ENCODE measurements around the gene SLC22A16. TPM values are rescaled to one million over a fixed set of nuclear protein-coding genes. Genes with fewer than 3 reads are reported as not detected.

The SLC22A16 gene
- total and polyA plus RNA-seq, 2 donors (not counting 1 experiment from before 2014, with no cell fraction given), result not detected

GRCh38 chr6:110467566-110468140, 8.8 kb downstream of the SLC22A16 start:
- Mint-ChIP-seq H3K4me1 (no peaks in the 10 kb centered on the region), H3K9me3 (ENCODE audit: insufficient read depth) (peaks cover 11% of the 10 kb centered on the region), H3K27ac (no peak overlapping the region), H3K4me3 (no peak overlapping the region), H3K27me3 (peaks cover 28% of the 10 kb centered on the region)
- ChIA-PET POLR2A (no interaction called here), CTCF (no interaction called here)
- Histone ChIP-seq H3K27ac (ENCODE audit: low read length in 2 of 2) (no peak overlapping the region), H4K20me1 (ENCODE audit: control insufficient read depth, insufficient read depth, low read length, poor library complexity, severe bottlenecking) (no peaks in the 10 kb centered on the region), H3K4me3 (ENCODE audit: control extremely low read depth in 1 of 5, extremely low read depth in 1 of 5, insufficient read depth in 1 of 5, low read depth in 2 of 5, low read length in 4 of 5) (no peak overlapping the region), H3K36me3 (replicated peaks in 1 of 2; ENCODE audit: control extremely low read depth in 1 of 2, control insufficient read depth in 1 of 2, extremely low read depth in 1 of 2, insufficient read depth in 2 of 2, low read length in 1 of 2) (no peaks in the 10 kb centered on the region), H2AFZ (ENCODE audit: insufficient read depth, low read depth, low read length, poor library complexity, severe bottlenecking) (no peak overlapping the region), H3K79me2 (ENCODE audit: control insufficient read depth, insufficient read depth, low read length) (no peaks in the 10 kb centered on the region), H3K9me3 (ENCODE audit: control extremely low read depth in 1 of 3, control insufficient read depth in 2 of 3, insufficient read depth in 1 of 3, low read length in 2 of 3) (peaks cover 0 to 10% (median 4%) of the 10 kb centered on the region in 3 donors), H3K27me3 (replicated peaks in 1 of 4; ENCODE audit: control extremely low read depth in 1 of 4, control insufficient read depth in 3 of 4, insufficient read depth in 4 of 4, low read length in 3 of 4) (no peaks in the 10 kb centered on the region), H3K4me2 (replicated peaks; ENCODE audit: low read depth, low read length, poor library complexity, severe bottlenecking) (no peak overlapping the region), H3K4me1 (ENCODE audit: control insufficient read depth in 2 of 2, insufficient read depth in 2 of 2, low read length in 2 of 2) (no peaks in the 10 kb centered on the region), H3K9ac (ENCODE audit: low read length) (no peak overlapping the region)
- WGBS (ENCODE audit: insufficient coverage), result no CpG with 5 or more reads among the region's 1 CpG
- TF ChIP-seq EZH2 (IDR thresholded peaks at IDR 0.05; ENCODE audit: borderline replicate concordance, insufficient read depth, low read depth, low read length, poor library complexity, severe bottlenecking), result no peak
- TF ChIP-seq, protein P1, sequence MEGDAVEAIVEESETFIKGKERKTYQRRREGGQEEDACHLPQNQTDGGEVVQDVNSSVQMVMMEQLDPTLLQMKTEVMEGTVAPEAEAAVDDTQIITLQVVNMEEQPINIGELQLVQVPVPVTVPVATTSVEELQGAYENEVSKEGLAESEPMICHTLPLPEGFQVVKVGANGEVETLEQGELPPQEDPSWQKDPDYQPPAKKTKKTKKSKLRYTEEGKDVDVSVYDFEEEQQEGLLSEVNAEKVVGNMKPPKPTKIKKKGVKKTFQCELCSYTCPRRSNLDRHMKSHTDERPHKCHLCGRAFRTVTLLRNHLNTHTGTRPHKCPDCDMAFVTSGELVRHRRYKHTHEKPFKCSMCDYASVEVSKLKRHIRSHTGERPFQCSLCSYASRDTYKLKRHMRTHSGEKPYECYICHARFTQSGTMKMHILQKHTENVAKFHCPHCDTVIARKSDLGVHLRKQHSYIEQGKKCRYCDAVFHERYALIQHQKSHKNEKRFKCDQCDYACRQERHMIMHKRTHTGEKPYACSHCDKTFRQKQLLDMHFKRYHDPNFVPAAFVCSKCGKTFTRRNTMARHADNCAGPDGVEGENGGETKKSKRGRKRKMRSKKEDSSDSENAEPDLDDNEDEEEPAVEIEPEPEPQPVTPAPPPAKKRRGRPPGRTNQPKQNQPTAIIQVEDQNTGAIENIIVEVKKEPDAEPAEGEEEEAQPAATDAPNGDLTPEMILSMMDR (IDR thresholded peaks at IDR 0.05), result no peak
- ATAC-seq (ENCODE audit: low read depth) (no peak), DNase-seq (no peak)
- intact Hi-C loops (cut with micrococcal nuclease), result no loop called here

GRCh38 chr6:110462884-110463481, 13.4 kb downstream of the SLC22A16 start:
- CTCF ChIA-PET, result no interaction called here
- WGBS (ENCODE audit: insufficient coverage), result 80% methylated on average over 1 of the region's 2 CpGs

More at GRCh38 chr6:110462884-110463481, 13.4 kb downstream of the SLC22A16 start:
- H3K9me3 ChIP-seq (ENCODE audit: control extremely low read depth in 1 of 3, control insufficient read depth in 2 of 3, insufficient read depth in 1 of 3, low read length in 2 of 3), result peaks cover 7 to 28% (median 12%) of the 10 kb centered on the region in 3 donors
- H3K9ac ChIP-seq (ENCODE audit: low read length), result no peak overlapping the region
- H4K20me1 ChIP-seq (ENCODE audit: control insufficient read depth, insufficient read depth, low read length, poor library complexity, severe bottlenecking), result no peaks in the 10 kb centered on the region
- no peaks in the 10 kb centered on the region for H3K4me1 ChIP-seq (ENCODE audit: control insufficient read depth in 2 of 2, insufficient read depth in 2 of 2, low read length in 2 of 2)
- H3K36me3 ChIP-seq (replicated peaks in 1 of 2; ENCODE audit: control extremely low read depth in 1 of 2, control insufficient read depth in 1 of 2, extremely low read depth in 1 of 2, insufficient read depth in 2 of 2, low read length in 1 of 2), result no peaks in the 10 kb centered on the region
- ATAC-seq (ENCODE audit: low read depth) (no peak), DNase-seq (no peak)
- no peaks in the 10 kb centered on the region for H3K79me2 ChIP-seq (ENCODE audit: control insufficient read depth, insufficient read depth, low read length)
- no peak overlapping the region for H2AFZ ChIP-seq (ENCODE audit: insufficient read depth, low read depth, low read length, poor library complexity, severe bottlenecking)
- no peaks in the 10 kb centered on the region for H3K4me1 Mint-ChIP-seq
- no peaks in the 10 kb centered on the region for H3K27me3 ChIP-seq (replicated peaks in 1 of 4; ENCODE audit: control extremely low read depth in 1 of 4, control insufficient read depth in 3 of 4, insufficient read depth in 4 of 4, low read length in 3 of 4)
- POLR2A ChIA-PET, result no interaction called here
- peaks cover 11% of the 10 kb centered on the region for H3K9me3 Mint-ChIP-seq (ENCODE audit: insufficient read depth)
- H3K27ac ChIP-seq (ENCODE audit: low read length in 2 of 2), result no peak overlapping the region
- H3K27me3 Mint-ChIP-seq, result peaks cover 20% of the 10 kb centered on the region
- intact Hi-C loops (cut with micrococcal nuclease), result no loop called here
- no peak overlapping the region for H3K4me3 Mint-ChIP-seq
- H3K27ac Mint-ChIP-seq, result no peak overlapping the region
- no peak for TF ChIP-seq EZH2 (IDR thresholded peaks at IDR 0.05; ENCODE audit: borderline replicate concordance, insufficient read depth, low read depth, low read length, poor library complexity, severe bottlenecking)
- TF ChIP-seq, protein P1 (IDR thresholded peaks at IDR 0.05), result no peak
- no peak overlapping the region for H3K4me2 ChIP-seq (replicated peaks; ENCODE audit: low read depth, low read length, poor library complexity, severe bottlenecking)
- H3K4me3 ChIP-seq (ENCODE audit: control extremely low read depth in 1 of 5, extremely low read depth in 1 of 5, insufficient read depth in 1 of 5, low read depth in 2 of 5, low read length in 4 of 5), result no peak overlapping the region

Measured in B cell (primary cell).